ENCODE data around the gene SEC61A2.

The SEC61A2 gene

DNA sequence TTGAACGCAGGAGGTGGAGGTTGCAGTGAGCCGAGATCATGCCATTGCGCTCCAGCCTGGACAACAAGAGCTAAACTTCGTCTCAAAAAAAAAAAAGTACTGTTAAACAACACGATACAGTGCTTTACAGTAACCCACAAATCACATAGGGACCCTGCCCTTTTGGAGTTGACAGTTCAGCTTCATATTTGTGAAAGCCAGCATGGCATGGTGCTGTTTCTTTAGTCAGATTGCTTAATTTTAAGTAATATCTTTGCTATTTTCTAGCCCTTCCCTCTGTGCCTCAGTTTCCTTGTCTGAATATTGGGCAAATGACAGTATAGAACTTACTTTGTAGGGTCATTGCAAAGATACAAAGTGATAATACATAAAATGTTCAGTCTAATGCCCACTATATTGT, 71.4 kb downstream of the SEC61A2 start:
- DNase-seq, result no peak

DNA sequence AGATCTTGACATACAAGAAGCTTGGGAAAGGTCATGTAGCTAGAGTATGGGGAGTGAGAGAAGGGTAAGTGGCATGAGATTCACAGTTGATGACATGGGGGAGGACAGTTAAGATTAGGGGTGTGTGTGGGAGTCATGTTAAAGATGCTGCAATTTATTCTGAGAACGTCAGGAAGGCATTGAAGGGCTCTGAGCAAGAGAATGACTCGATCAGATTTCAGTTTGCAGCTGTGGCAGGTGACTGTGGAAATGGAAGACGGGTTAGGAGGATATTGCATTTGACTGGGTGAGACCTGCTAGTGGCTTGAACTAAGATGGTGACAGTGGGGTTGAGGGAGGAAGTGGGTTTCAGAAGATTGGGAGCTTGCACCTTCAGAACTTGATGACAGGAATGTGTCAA, 72.1 kb downstream of the SEC61A2 start:
- no peak for DNase-seq

- DNase-seq, result no peak
Measured at GRCh38 chr10:12202226-12202625, 72.7 kb downstream of the SEC61A2 start.

- no peak for DNase-seq
Measured at GRCh38 chr10:12205082-12205481, 75.6 kb downstream of the SEC61A2 start.

DNA sequence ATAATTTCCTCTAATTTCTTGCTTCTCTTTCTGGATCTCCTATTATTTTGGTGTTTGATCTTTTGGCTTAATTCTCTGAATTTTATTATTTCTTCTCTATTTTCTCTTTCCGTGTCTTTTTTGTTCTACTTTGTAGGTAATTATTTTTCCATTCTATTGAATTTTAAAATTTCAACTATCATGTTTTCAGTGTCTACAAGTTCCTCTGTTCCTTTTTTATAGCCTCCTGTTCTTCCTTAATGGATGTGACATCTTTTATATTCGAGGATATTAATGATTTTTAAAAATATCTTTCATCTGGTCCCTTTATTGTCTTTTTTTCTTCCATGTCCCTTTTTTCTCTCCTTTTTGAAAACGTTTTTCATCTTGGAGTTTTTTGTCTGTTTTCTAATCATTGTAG, 77.6 kb downstream of the SEC61A2 start:
- no peak for DNase-seq

DNA sequence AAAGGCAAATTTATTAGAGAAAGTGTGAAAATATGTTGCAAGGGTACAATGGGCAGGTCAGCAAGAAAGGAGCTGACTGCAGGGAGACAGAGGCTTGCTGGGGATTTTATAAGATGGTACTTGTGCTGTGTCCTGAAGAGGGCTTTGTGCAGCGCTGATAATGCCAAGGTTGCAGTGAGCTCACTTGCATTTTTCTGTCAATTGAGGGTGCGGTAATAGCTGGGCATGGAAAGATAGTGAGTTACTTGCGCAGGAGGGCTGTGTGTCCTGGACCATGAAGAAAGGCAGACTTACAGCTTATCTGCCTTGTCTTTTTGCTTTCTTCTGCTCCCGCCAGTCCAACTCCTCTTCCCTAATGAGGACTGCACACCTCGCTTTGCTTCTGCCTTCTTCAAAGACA, 79.0 kb downstream of the SEC61A2 start:
- DNase-seq, result no peak

DNA sequence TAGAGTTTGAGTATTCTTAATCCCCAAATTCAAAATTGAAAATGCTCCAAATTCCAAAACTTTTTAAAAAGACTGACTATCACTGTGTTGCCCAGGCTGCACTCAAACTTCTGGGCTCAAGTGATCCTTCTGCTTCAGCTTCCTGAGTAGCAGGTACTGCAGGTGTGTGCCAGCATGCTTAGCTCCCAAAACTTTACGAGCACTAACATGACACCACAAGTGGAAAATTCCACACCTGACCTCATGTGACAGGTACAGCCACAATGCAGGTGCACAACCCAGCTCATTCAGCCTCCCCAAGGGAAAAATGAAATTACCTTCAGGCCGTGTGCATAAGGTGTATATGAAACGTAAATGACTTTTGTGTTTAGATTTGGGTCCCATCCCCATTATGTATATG, 83.0 kb downstream of the SEC61A2 start:
- no peak for DNase-seq

DNA sequence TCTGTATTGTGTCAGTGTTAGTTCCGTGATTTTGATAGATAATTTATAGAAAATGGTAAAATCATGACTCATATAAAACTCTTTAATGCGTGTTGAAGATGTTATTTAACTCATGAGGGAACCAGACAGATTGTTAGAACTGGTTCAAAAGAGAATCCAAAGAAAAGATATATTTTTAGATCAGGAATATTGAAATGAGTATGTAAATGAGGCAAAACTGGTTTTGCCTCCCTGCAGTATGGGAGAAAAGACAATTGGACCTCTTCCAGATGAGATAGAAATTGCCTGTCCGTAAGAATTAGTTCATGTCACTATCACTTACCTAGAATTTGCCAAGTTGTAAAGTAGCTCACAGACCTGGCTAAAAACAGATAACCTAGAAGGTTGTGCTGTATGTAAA, 84.1 kb downstream of the SEC61A2 start:
- DNase-seq, result no peak

GRCh38 chr10:12214093-12214492, 84.6 kb downstream of the SEC61A2 start:
- no peak for DNase-seq

GRCh38 chr10:12214763-12215218, 85.3 kb downstream of the SEC61A2 start:
- DNase-seq, result no peak
